ENCODE measurements around the gene WDFY3.

Gene WDFY3

GRCh38 chr4:84632092-84632491 is 334.4 kb downstream of the WDFY3 start:
- no peak for TF ChIP-seq ZNF274 (IDR thresholded peaks at IDR 0.05; ENCODE audit: low read depth, low read length)
- no peak overlapping the region for H3K4me3 ChIP-seq (ENCODE audit: low read length)

DNA sequence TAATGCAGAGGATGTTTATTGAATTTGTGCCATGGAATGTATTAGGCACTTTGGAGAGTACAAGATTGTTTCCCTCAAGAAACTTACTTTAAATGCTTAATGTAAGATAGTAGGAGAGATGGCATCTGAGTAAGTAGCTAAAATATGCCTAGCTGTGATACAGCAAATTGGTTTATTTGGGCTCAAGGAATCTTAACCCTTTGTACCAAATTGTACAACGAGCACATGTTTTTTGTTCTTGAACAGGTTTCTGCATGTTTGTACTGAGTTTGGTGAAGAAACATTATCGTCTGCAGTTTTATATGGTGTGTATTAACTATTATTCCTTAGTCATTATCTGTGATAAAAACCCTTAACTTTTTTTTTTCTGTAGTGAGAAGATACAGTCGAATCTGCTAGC is 334.9 kb downstream of the WDFY3 start:
- H3K4me3 ChIP-seq (ENCODE audit: low read length): no peak overlapping the region
- TF ChIP-seq ZNF274 (IDR thresholded peaks at IDR 0.05; ENCODE audit: low read depth, low read length): no peak

DNA sequence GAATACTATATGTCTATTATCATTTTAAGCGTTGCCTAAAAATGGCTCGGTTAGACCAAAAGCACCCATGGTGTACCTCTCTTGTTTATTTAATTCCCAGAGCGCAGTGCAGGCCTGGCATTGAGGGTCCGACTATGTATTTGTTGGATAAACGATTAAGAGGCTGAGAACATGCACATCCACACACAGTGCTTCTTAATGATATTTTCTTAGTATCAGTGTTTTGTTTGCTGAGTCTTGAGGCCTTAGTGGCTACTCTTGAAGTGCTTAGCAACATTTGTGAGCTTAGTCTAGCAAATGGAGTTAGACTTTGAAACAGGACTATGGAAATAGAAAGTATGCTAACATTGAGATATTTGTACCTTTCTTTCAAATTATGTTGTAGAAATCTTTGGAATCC is 339.8 kb downstream of the WDFY3 start:
- no peak overlapping the region for H3K4me3 ChIP-seq (ENCODE audit: low read length)
- TF ChIP-seq ZNF274 (IDR thresholded peaks at IDR 0.05; ENCODE audit: low read depth, low read length): no peak

DNA sequence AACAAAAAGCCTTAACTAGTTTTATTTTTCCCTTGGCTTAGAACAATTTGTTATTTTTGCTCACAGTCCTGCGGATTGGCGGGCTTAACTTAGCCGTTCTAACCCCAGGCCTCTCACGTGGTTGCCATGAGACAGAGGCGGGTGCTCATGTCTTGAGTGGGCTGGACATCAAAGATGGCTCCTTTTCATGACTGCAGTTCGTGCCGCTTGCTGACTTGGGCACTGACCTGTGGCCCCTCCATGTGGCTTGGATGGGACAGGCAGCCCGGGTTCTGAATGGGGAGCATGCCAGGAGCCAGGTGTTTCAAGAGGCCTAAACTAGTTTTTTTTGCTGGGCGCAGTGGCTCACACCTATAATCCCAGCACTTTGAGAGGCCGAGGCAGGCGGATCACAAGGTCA is 342.8 kb downstream of the WDFY3 start:
- H3K4me3 ChIP-seq (ENCODE audit: low read length): no peak overlapping the region
- TF ChIP-seq ZNF274 (IDR thresholded peaks at IDR 0.05; ENCODE audit: low read depth, low read length): no peak

- no peak for TF ChIP-seq ZNF274 (IDR thresholded peaks at IDR 0.05; ENCODE audit: low read depth, low read length)
- H3K4me3 ChIP-seq (ENCODE audit: low read length): no peak overlapping the region
Measured at GRCh38 chr4:84622959-84623358, 343.5 kb downstream of the WDFY3 start.
